Kidney epithelial cell (primary cell): ENCODE measurements around the gene FHL5. TPM values are rescaled to one million over a fixed set of nuclear protein-coding genes. Genes with fewer than 3 reads are reported as not detected.

Experiments
- DNase-seq: peaks from one replicate; pipeline ENCODE4 v3.0.0-alpha.2; 2010; ENCODE audit warnings: low read depth
- H3K27me3 ChIP-seq: 2 replicates; pipeline ENCODE4 v1.6.0; 2011; ENCODE audit warnings: low read length; ENCODE audit not compliant: control insufficient read depth, insufficient read depth
- H3K36me3 ChIP-seq: 2 replicates; pipeline ENCODE4 v1.5.1; 2011; ENCODE audit warnings: low read length; ENCODE audit not compliant: control insufficient read depth, insufficient read depth
- H3K4me3 ChIP-seq: 2 replicates; pipeline ENCODE4 v1.5.1; 2011; ENCODE audit warnings: low read depth, mild to moderate bottlenecking, control low read depth, low read length
- CTCF ChIP-seq: IDR thresholded peaks from 2 replicates; pipeline ENCODE4 v1.5.1; 2011; ENCODE audit warnings: mild to moderate bottlenecking, moderate library complexity, low read length, control low read depth, inconsistent platforms; ENCODE audit not compliant: insufficient read depth, poor library complexity, severe bottlenecking
- total RNA-seq: library from RNA; depleted of rRNA; stranded (reverse); fragments of >200 nt; gene quantifications from 2 replicates; pipeline ENCODE4 v1.2.3, GENCODE V29; 2015

FHL5 gene
- total RNA-seq, 1 donor from 2014 or later, result not detected

DNA sequence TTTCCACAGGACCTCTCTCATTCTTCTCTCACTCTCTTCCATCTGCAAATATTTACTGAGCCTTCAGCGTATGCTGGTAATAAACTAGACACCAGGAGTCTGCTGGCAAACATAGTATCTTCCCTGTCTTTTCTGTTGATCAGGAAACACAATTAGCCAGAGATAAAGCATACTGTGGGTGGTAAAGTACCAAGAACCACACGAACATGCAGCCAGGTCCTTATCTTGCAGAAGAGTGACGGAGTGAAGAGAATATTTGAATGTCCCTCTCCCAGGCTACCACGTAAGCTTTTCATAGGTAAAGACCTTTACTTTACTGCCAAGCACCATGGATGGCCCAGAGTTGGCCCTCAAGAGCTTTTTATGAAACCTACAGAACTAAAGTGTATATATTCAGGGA, 13.3 kb downstream of the FHL5 start:
- H3K36me3 ChIP-seq, result no peaks in the 10 kb centered on the region
- DNase-seq, result no peak
- H3K4me3 ChIP-seq, result no peak overlapping the region
- no peak for TF ChIP-seq CTCF
- H3K27me3 ChIP-seq, result no peaks in the 10 kb centered on the region

DNA sequence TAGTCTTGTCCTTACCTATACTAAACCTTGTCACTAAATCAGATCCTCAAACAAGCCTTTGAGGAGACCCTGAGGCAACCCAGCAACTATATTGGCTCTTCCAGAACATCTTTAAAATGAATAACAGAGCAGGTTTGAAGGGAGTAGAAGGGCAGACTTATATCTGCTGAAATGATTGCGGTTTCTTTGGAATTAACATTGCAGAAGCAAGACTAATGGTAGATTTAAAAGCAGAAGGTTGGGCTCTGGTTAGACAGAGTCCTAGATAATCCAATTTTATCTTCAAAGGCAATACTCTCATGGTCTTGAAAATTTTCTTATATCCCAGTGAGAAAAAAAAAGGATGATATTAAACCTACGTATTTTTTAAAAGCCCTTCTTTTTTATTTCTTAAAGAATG, 19.1 kb downstream of the FHL5 start:
- Histone ChIP-seq H3K4me3 (no peak overlapping the region), H3K27me3 (no peaks in the 10 kb centered on the region), H3K36me3 (no peaks in the 10 kb centered on the region)
- no peak for DNase-seq
- no peak for TF ChIP-seq CTCF

DNA sequence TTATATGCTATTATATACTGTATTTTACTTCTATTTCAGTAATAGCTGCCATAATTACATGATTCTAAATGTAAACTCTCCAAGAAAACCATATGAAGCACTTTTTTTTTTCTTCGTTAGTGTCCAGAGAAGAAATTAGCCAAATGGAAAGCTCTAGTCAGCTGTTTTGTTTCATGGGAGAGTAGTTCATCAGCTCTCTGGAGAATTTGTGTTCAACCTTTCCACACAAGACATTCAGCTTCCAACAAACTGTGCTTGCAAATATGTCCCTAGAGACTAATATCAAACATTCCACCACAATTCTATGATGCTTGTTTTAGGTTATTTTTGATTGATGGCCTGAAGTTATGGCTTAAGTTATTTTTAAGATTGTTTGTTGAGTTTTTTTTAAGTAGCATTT, 19.5 kb downstream of the FHL5 start:
- no peak for DNase-seq
- Histone ChIP-seq H3K4me3 (no peak overlapping the region), H3K27me3 (no peaks in the 10 kb centered on the region), H3K36me3 (no peaks in the 10 kb centered on the region)
- no peak for TF ChIP-seq CTCF

DNA sequence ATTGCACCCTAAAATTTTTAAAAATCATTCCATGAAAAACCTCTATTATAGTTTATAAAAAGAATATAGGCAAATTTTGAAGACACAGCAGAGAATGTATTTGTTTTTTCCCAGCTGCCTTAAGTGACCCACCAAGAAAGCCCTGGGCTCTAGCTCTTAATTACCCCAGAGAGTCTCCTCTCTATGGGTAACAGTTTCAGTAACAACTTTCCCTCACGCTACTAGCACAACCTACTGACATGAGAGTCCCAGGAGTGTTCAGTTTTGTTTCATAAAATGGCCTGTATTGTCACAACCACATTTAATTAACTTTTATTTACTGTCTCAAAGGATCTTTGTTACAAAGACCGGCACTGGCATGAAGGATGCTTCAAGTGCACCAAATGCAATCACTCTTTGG, 41.5 kb downstream of the FHL5 start:
- no peak for DNase-seq
- H3K4me3 ChIP-seq, result no peak overlapping the region
- no peaks in the 10 kb centered on the region for H3K27me3 ChIP-seq
- H3K36me3 ChIP-seq, result no peaks in the 10 kb centered on the region
- no peak for TF ChIP-seq CTCF

DNA sequence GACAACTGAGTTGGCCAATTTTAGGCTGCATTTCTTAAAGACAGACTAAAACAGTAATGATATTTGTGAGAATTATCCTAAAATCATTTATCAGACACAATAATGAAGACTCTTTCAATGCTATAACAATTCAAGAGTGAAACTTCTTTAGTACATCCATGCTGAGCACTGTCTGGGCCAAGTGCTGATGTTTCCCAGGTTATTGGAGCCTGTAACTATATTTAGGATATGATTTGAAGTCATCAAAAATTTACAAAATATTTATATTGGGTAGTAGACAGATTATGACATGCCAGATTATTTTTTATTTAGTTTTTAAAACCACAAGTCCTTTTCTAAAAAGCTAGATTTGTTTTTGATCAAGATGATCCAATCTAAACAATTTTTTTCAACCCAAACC, 45.1 kb downstream of the FHL5 start:
- no peak for TF ChIP-seq CTCF
- Histone ChIP-seq H3K4me3 (no peak overlapping the region), H3K27me3 (no peaks in the 10 kb centered on the region), H3K36me3 (no peaks in the 10 kb centered on the region)
- DNase-seq, result no peak

GRCh38 chr6:96610019-96610418, 47.1 kb downstream of the FHL5 start:
- Histone ChIP-seq H3K27me3 (no peaks in the 10 kb centered on the region), H3K36me3 (no peaks in the 10 kb centered on the region), H3K4me3 (no peak overlapping the region)
- no peak for DNase-seq
- no peak for TF ChIP-seq CTCF
